Testis (tissue), 2 donors: Measurements from ENCODE around the gene ZNF76.

Experiments used
- CTCF ChIP-seq, 3 experiments: fragments of 450-650 bp in 2 of 3; fragments of 200-600 bp in 1 of 3; sonication (generic) in 1 of 3; IDR thresholded peaks; one replicate each; pipeline ENCODE4 v1.5.1; 2016 to 2019; ENCODE audit warnings: antibody characterized with exemption in 3 of 3, mild to moderate bottlenecking in 2 of 3, moderate library complexity in 1 of 3
- POLR2A ChIP-seq: fragments of 450-650 bp; IDR thresholded peaks from one replicate; pipeline ENCODE4 v1.6.1; 2017; ENCODE audit warnings: antibody characterized with exemption, mild to moderate bottlenecking, moderate library complexity

- TF ChIP-seq POLR2A (no peak), CTCF (IDR thresholded peaks at IDR 0.05) (no peak)
Measured at GRCh38 chr6:35213298-35213791, 46.2 kb upstream of the ZNF76 start.
